Uterus (tissue), 4 donors: Measurements from ENCODE around the gene LMO7. TPM values are rescaled to one million over a fixed set of nuclear protein-coding genes. Genes with fewer than 3 reads are reported as not detected.

Source experiments
- DNase-seq, 2 donors: peaks; one replicate each; pipeline ENCODE4 v3.0.0-alpha.2; 2019 to 2020
- H3K27ac ChIP-seq, 2 donors: fragments of 200-600 bp; sonication (generic); 1 replicate in 1 of 2; 2 replicates in 1 of 2; pipeline ENCODE4 v1.5.1; 2016 to 2018
- H3K27me3 ChIP-seq, 2 donors: fragments of 200-600 bp; sonication (generic); one replicate each; pipeline ENCODE4 v1.5.1; 2018 to 2019; ENCODE audit warnings: control low read depth in 1 of 2
- H3K36me3 ChIP-seq, 2 donors: fragments of 200-600 bp; sonication (generic); one replicate each; pipeline ENCODE4 v1.5.1; 2019; ENCODE audit warnings: control low read depth in 1 of 2
- H3K4me1 ChIP-seq, 2 donors: fragments of 200-600 bp; sonication (generic); one replicate each; pipeline ENCODE4 v1.5.1; 2018 to 2019; ENCODE audit warnings: control low read depth in 1 of 2
- H3K4me3 ChIP-seq, 2 donors: fragments of 200-600 bp; sonication (generic); 1 replicate in 1 of 2; 2 replicates in 1 of 2; pipeline ENCODE4 v1.5.1; 2018 to 2019; ENCODE audit warnings: mild to moderate bottlenecking in 1 of 2
- H3K9me3 ChIP-seq, 2 donors: fragments of 200-600 bp; sonication (generic); one replicate each; pipeline ENCODE4 v1.5.1; 2019; ENCODE audit warnings: control low read depth in 1 of 2
- POLR2A ChIP-seq, 2 donors: fragments of 450-650 bp; IDR thresholded peaks; one replicate each; pipeline ENCODE4 v1.6.1; 2016; ENCODE audit warnings: antibody characterized with exemption in 2 of 2, mild to moderate bottlenecking in 1 of 2, moderate library complexity in 1 of 2
- intact Hi-C: fragments of 100-400 bp; cut with DNase I; formaldehyde crosslinking; loops from one replicate; pipeline ENCODE4 v1.15.1; 2023; ENCODE audit warnings: low total_unique reads
- total RNA-seq, 4 donors: library from RNA; depleted of rRNA in 3 of 4; stranded (reverse); fragments of >200 nt in 3 of 4; gene quantifications; one replicate each; pipeline versions ENCODE4 v1.1.0 to v1.2.4, GENCODE V29; 2014 to 2023
- TF ChIP-seq, protein P1 (sequence below), 4 experiments: fragments of 200-600 bp in 2 of 4; fragments of 450-650 bp in 2 of 4; sonication (generic) in 2 of 4; IDR thresholded peaks; one replicate each; pipeline ENCODE4 v1.5.1; 2016 to 2019; ENCODE audit warnings: antibody characterized with exemption in 4 of 4, mild to moderate bottlenecking in 2 of 4, moderate library complexity in 1 of 4
- donor health status: DM: yes; HTN: yes; CAD: no.

LMO7 gene
- 10 to 100 TPM in 3 of 4 donors, 1 to 10 TPM in 1; 2.6 to 55.4 (median 24.2) TPM for total RNA-seq

DNA sequence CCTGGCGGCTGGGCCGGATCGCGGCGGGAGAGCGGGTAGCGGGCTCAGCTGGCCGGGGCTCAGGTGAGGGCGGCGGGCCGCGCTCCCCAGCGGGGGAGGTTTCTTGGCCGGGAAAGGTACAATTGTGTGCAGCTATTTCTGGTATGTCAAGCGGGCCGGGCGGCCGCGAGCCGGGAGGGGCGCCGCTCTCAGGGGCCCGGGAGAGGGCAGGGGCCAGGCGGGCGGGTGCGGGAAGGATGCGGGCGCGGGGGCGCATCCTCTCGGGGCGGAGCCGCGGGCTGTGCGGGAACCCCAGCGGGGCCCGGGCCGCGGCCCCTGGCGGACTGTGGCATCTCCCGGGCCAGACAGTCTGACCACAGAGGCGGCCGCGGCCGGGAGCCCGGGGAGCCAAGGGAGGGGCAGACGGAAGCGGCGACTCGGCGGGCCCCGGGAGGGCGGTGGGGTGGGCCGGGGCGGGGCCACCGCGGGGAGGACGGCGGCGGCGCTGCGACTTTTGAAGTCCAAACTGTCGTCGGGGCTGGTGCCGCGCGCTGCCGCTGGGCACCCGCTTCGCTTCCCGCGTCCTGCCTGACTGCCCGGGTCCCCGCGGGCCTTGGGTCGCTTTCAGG, at the start of gene LMO7:
Gene LMO7, plus strand, starts transcription at position 503 of the 608 bp plus-strand sequence. CDS start 328 bp downstream, outside the sequence.
- peak in 1 of 2 donors; percentile 9 for TF ChIP-seq POLR2A (IDR thresholded peaks at IDR 0.05)
- TF ChIP-seq, protein P1, sequence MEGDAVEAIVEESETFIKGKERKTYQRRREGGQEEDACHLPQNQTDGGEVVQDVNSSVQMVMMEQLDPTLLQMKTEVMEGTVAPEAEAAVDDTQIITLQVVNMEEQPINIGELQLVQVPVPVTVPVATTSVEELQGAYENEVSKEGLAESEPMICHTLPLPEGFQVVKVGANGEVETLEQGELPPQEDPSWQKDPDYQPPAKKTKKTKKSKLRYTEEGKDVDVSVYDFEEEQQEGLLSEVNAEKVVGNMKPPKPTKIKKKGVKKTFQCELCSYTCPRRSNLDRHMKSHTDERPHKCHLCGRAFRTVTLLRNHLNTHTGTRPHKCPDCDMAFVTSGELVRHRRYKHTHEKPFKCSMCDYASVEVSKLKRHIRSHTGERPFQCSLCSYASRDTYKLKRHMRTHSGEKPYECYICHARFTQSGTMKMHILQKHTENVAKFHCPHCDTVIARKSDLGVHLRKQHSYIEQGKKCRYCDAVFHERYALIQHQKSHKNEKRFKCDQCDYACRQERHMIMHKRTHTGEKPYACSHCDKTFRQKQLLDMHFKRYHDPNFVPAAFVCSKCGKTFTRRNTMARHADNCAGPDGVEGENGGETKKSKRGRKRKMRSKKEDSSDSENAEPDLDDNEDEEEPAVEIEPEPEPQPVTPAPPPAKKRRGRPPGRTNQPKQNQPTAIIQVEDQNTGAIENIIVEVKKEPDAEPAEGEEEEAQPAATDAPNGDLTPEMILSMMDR (IDR thresholded peaks at IDR 0.05), result no peak
- H3K27ac ChIP-seq, result peak within 1 kb of the TSS; percentile 50 to 75
- no peaks in the 10 kb centered on the region for H3K27me3 ChIP-seq
- H3K4me1 ChIP-seq, result peaks cover 0 to 9% of the 10 kb centered on the region in 2 donors
- H3K36me3 ChIP-seq, result no peaks in the 10 kb centered on the region
- peak; percentile 32 to 50 for DNase-seq
- H3K9me3 ChIP-seq, result no peaks in the 10 kb centered on the region
- intact Hi-C loops, result no loop called here
- peak within 1 kb of the TSS; percentile 52 to 66 for H3K4me3 ChIP-seq

DNA sequence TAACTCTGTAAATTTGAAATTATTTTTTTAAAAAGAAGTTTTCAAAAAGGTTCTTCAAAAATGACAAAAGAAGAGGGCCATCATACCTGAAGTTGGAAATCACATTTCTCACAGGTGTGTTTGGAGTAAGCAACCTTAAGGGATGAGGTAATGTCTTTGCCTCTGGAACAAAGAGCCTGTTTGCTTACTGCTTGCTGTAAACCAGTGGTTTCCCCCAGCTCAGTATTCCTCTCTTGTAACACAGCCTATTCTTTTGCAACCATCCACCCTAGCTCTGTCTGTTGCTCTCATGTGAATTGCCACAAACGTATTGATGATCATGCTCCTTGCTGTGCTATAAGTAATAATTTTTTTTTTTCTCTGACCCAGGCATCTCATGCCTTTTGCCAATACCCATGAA, 48.5 kb upstream of the LMO7 start:
- Histone ChIP-seq H3K36me3 (peaks cover 0 to 1% of the 10 kb centered on the region in 2 donors), H3K4me1 (no peaks in the 10 kb centered on the region), H3K27me3 (no peaks in the 10 kb centered on the region), H3K4me3 (no peak overlapping the region), H3K9me3 (no peaks in the 10 kb centered on the region), H3K27ac (no peak overlapping the region)
- intact Hi-C loops, result no loop called here
- no peak for TF ChIP-seq POLR2A (IDR thresholded peaks at IDR 0.05)
- TF ChIP-seq, protein P1 (IDR thresholded peaks at IDR 0.05), result no peak
- no peak for DNase-seq

DNA sequence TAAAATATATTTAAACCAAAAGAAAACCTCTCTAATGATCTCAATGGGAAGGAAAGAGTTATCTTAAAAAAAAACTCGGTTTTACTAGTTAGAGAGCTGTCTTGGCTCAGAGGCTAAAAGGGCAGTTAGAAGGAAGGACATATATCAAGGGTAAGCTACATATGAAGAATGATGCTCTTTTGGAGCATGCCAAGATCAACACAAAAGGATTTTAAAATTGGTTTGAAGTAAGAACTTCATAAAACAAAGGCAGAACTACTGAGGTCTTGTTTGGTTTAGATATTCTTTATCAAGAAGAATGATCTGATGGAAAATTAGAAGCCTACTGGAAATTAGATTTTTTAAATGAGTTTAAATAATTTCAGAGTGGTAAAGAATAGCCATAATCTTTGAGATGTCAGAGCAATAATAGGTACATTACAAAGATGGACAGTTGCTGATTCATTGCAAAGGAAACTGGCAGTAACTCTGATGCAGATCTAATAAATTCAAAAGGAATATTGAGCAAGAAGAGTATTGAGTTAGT, 39.4 kb upstream of the LMO7 start:
- Histone ChIP-seq H3K27ac (no peak overlapping the region), H3K4me1 (no peaks in the 10 kb centered on the region)

DNA sequence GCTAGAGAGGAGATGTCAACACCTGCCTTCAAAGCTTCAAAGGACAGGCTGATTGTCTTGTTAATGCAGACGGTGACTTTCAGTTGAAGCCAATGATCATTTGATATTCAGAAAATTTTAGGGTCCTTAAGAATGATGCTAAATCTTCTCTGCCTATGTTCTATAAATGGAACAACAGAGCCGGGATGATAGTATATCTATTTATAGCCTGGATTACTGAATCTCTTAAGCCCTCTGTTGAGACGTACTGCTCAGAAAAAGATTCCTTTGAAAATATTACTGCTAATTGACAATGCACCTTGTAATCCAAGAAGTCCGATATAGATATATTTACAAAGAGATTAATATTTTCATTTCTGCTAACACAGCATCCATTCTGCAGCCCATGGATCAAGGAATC, 35.8 kb upstream of the LMO7 start:
- no peak for DNase-seq
- Histone ChIP-seq H3K27ac (no peak overlapping the region), H3K4me1 (no peaks in the 10 kb centered on the region), H3K27me3 (no peaks in the 10 kb centered on the region), H3K9me3 (no peaks in the 10 kb centered on the region), H3K4me3 (no peak overlapping the region), H3K36me3 (no peaks in the 10 kb centered on the region)
- intact Hi-C loops, result no loop called here
- TF ChIP-seq POLR2A (IDR thresholded peaks at IDR 0.05), result no peak

More for the DNA sequence above, 39.4 kb upstream of the LMO7 start:
- H3K36me3 ChIP-seq, result no peaks in the 10 kb centered on the region
- no peaks in the 10 kb centered on the region for H3K9me3 ChIP-seq
- no peak for DNase-seq
- H3K27me3 ChIP-seq, result no peaks in the 10 kb centered on the region
- no peak for TF ChIP-seq POLR2A (IDR thresholded peaks at IDR 0.05)
- TF ChIP-seq, protein P1 (IDR thresholded peaks at IDR 0.05), result no peak
- no peak overlapping the region for H3K4me3 ChIP-seq
- intact Hi-C loops, result no loop called here

DNA sequence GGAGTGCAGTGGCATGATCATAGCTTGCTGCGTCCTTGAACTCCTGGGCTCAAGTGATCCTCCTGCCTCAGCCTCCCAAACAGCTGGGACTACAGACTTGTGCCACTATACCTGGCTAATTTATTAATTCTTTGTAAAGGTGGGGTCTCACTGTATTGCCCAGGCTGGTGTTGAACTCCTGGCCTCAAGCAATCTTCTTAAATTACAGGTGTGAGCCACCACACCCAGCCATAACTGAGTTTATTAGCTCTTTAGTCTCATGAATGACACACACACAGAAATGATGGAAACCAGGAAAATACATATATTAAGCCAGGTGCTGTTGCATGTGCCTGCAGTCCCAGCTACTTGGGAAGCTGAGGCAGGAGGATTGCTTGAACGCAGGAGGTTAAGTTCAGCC, 33.1 kb upstream of the LMO7 start:
- intact Hi-C loops, result no loop called here
- Histone ChIP-seq H3K9me3 (no peaks in the 10 kb centered on the region), H3K4me1 (no peaks in the 10 kb centered on the region), H3K36me3 (no peaks in the 10 kb centered on the region), H3K27ac (no peak overlapping the region), H3K27me3 (no peaks in the 10 kb centered on the region), H3K4me3 (no peak overlapping the region)
- no peak for DNase-seq
- no peak for TF ChIP-seq POLR2A (IDR thresholded peaks at IDR 0.05)
- TF ChIP-seq, protein P1 (IDR thresholded peaks at IDR 0.05), result no peak
